Hepatic stellate cell (primary cell): ENCODE measurements around the gene DPEP1.

Experiments
- DNase-seq: peaks from one replicate; pipeline ENCODE4 v3.0.0; 2011; ENCODE audit warnings: low spot score

The DPEP1 gene

GRCh38 chr16:89599451-89599858, 14.0 kb upstream of the DPEP1 start:
- no peak for DNase-seq

GRCh38 chr16:89599902-89600301, 13.5 kb upstream of the DPEP1 start:
- DNase-seq = no peak

- no peak for DNase-seq
Observed at GRCh38 chr16:89600427-89600826, 13.0 kb upstream of the DPEP1 start.

- DNase-seq = no peak
Observed at GRCh38 chr16:89600956-89601355, 12.5 kb upstream of the DPEP1 start.

- no peak for DNase-seq
Observed at GRCh38 chr16:89601906-89602272, 11.6 kb upstream of the DPEP1 start.

- peak; percentile 94 for DNase-seq
Observed at GRCh38 chr16:89602273-89602951, 11.0 kb upstream of the DPEP1 start.

- no peak for DNase-seq
Observed at GRCh38 chr16:89602952-89603590, 10.4 kb upstream of the DPEP1 start.

- DNase-seq = no peak
Observed at GRCh38 chr16:89604764-89605163, 8.7 kb upstream of the DPEP1 start.

GRCh38 chr16:89605186-89605970, 8.1 kb upstream of the DPEP1 start:
- no peak for DNase-seq

GRCh38 chr16:89606006-89606405, 7.4 kb upstream of the DPEP1 start:
- DNase-seq = no peak

GRCh38 chr16:89607453-89607852, 6.0 kb upstream of the DPEP1 start:
- no peak for DNase-seq

- DNase-seq = no peak
Observed at GRCh38 chr16:89607937-89608740, 5.3 kb upstream of the DPEP1 start.

GRCh38 chr16:89610108-89610453, 3.4 kb upstream of the DPEP1 start:
- DNase-seq = no peak

- DNase-seq = no peak
Observed at GRCh38 chr16:89612415-89613166, 851 bp upstream of the DPEP1 start.

GRCh38 chr16:89613954-89614459, 565 bp downstream of the DPEP1 start:
- DNase-seq = no peak

- no peak for DNase-seq
Observed at GRCh38 chr16:89615176-89615575, 1.7 kb downstream of the DPEP1 start.

GRCh38 chr16:89615596-89616090, 2.2 kb downstream of the DPEP1 start:
- DNase-seq = no peak

- DNase-seq = no peak
Observed at GRCh38 chr16:89616623-89617022, 3.2 kb downstream of the DPEP1 start.

- DNase-seq = no peak
Observed at GRCh38 chr16:89617036-89617435, 3.6 kb downstream of the DPEP1 start.

- no peak for DNase-seq
Observed at GRCh38 chr16:89618109-89618998, 4.9 kb downstream of the DPEP1 start.
